IgD-negative memory B cell (primary cell): ENCODE results near the gene LENG8. TPM values are rescaled to one million over a fixed set of nuclear protein-coding genes. Genes with fewer than 3 reads are reported as not detected.
A peak's percentile ranks its signal among the peaks of the same experiment; 100 is the strongest.

Experiments
- H3K27ac Mint-ChIP-seq, 3 donors: one replicate each; pipeline ENCODE4 v1.8.0; 2020 to 2022; ENCODE audit warnings: mild to moderate bottlenecking in 3 of 3, mixed read lengths in 3 of 3, moderate library complexity in 1 of 3
- H3K27me3 Mint-ChIP-seq: one replicate; pipeline ENCODE4 v1.8.0; 2021; ENCODE audit warnings: mixed read lengths
- H3K36me3 Mint-ChIP-seq: one replicate; pipeline ENCODE4 v1.8.0; 2020; ENCODE audit warnings: mild to moderate bottlenecking, mixed read lengths
- H3K4me1 Mint-ChIP-seq, 3 donors: one replicate each; pipeline ENCODE4 v1.8.0; 2020 to 2022; ENCODE audit warnings: mixed read lengths in 3 of 3, mild to moderate bottlenecking in 1 of 3
- H3K4me3 Mint-ChIP-seq, 4 donors: one replicate each; pipeline ENCODE4 v1.8.0; 2020 to 2022; ENCODE audit warnings: mild to moderate bottlenecking in 4 of 4, mixed read lengths in 4 of 4, moderate library complexity in 3 of 4
- H3K9me3 Mint-ChIP-seq, 3 donors: one replicate each; pipeline ENCODE4 v1.8.0; 2020 to 2021; ENCODE audit warnings: mixed read lengths in 3 of 3, mild to moderate bottlenecking in 1 of 3
- polyA plus RNA-seq: library from polyadenylated mRNA; unstranded; fragments of 300-500 nt; fragmentation: Illumina TruSeq; gene quantifications from one replicate; pipeline ENCODE4 v1.2.3, GENCODE V29; 2021

The LENG8 gene
- polyA plus RNA-seq, 1 donor from 2014 or later = 11.4 TPM

- Mint-ChIP-seq H3K4me1 (peaks cover 3 to 10% (median 8%) of the 10 kb centered on the region in 3 donors), H3K4me3 (peak overlapping the region in 2 of 4 donors; percentile 49 to 54), H3K36me3 (peaks cover 5% of the 10 kb centered on the region), H3K9me3 (no peaks in the 10 kb centered on the region), H3K27me3 (no peaks in the 10 kb centered on the region), H3K27ac (peak overlapping the region in 2 of 3 donors; percentile 76 to 78)
Observed at GRCh38 chr19:54458648-54459281, 9.8 kb downstream of the LENG8 start.

GRCh38 chr19:54459282-54460229 lies 10.6 kb downstream of the LENG8 start:
- Mint-ChIP-seq H3K4me3 (peak overlapping the region in 1 of 4 donors; percentile 54), H3K27me3 (no peaks in the 10 kb centered on the region), H3K9me3 (no peaks in the 10 kb centered on the region), H3K4me1 (peaks cover 9 to 13% (median 12%) of the 10 kb centered on the region in 3 donors), H3K27ac (peak overlapping the region in 2 of 3 donors; percentile 76 to 78), H3K36me3 (peaks cover 5% of the 10 kb centered on the region)

GRCh38 chr19:54460230-54461005 lies 11.4 kb downstream of the LENG8 start:
- Mint-ChIP-seq H3K9me3 (no peaks in the 10 kb centered on the region), H3K27me3 (no peaks in the 10 kb centered on the region), H3K4me1 (peaks cover 9 to 13% (median 12%) of the 10 kb centered on the region in 3 donors), H3K36me3 (peaks cover 5% of the 10 kb centered on the region), H3K27ac (peak overlapping the region in 2 of 3 donors; percentile 59 to 76), H3K4me3 (peak overlapping the region in 2 of 4 donors; percentile 28 to 54)

- H3K27me3 Mint-ChIP-seq = no peaks in the 10 kb centered on the region
- peak overlapping the region in 2 of 4 donors; percentile 60 to 72 for H3K4me3 Mint-ChIP-seq
- H3K27ac Mint-ChIP-seq = peak overlapping the region; percentile 46 to 59 (median 51)
- peaks cover 9 to 13% (median 12%) of the 10 kb centered on the region in 3 donors for H3K4me1 Mint-ChIP-seq
- no peaks in the 10 kb centered on the region for H3K9me3 Mint-ChIP-seq
- peaks cover 4% of the 10 kb centered on the region for H3K36me3 Mint-ChIP-seq
Observed at GRCh38 chr19:54461210-54461609, 12.2 kb downstream of the LENG8 start.

- H3K36me3 Mint-ChIP-seq = peaks cover 3% of the 10 kb centered on the region
- peaks cover 12 to 14% (median 13%) of the 10 kb centered on the region in 3 donors for H3K4me1 Mint-ChIP-seq
- no peaks in the 10 kb centered on the region for H3K9me3 Mint-ChIP-seq
- peak overlapping the region; percentile 46 to 59 (median 51) for H3K27ac Mint-ChIP-seq
- peak overlapping the region in 3 of 4 donors; percentile 39 to 72 (median 60) for H3K4me3 Mint-ChIP-seq
- no peaks in the 10 kb centered on the region for H3K27me3 Mint-ChIP-seq
Observed at GRCh38 chr19:54461613-54462012, 12.6 kb downstream of the LENG8 start.

GRCh38 chr19:54462047-54462654 lies 13.2 kb downstream of the LENG8 start:
- peaks cover 13 to 14% (median 13%) of the 10 kb centered on the region in 3 donors for H3K4me1 Mint-ChIP-seq
- peak overlapping the region; percentile 5 to 59 (median 51) for H3K27ac Mint-ChIP-seq

GRCh38 chr19:54462655-54463530 lies 13.9 kb downstream of the LENG8 start:
- peaks cover 13 to 14% (median 14%) of the 10 kb centered on the region in 3 donors for H3K4me1 Mint-ChIP-seq
- no peaks in the 10 kb centered on the region for H3K9me3 Mint-ChIP-seq
- peak overlapping the region; percentile 60 to 96 (median 85) for H3K4me3 Mint-ChIP-seq
- H3K27me3 Mint-ChIP-seq = no peaks in the 10 kb centered on the region
- H3K36me3 Mint-ChIP-seq = peaks cover 3% of the 10 kb centered on the region
- H3K27ac Mint-ChIP-seq = peak overlapping the region; percentile 39 to 92 (median 59)

More at GRCh38 chr19:54462047-54462654, 13.2 kb downstream of the LENG8 start:
- Mint-ChIP-seq H3K27me3 (no peaks in the 10 kb centered on the region), H3K36me3 (peaks cover 3% of the 10 kb centered on the region), H3K4me3 (peak overlapping the region; percentile 38 to 88 (median 50)), H3K9me3 (no peaks in the 10 kb centered on the region)

- Mint-ChIP-seq H3K27ac (peak within 1 kb of the TSS; percentile 73 to 97 (median 92)), H3K27me3 (peaks cover 4% of the 10 kb centered on the region), H3K9me3 (no peaks in the 10 kb centered on the region), H3K36me3 (peaks cover 1% of the 10 kb centered on the region), H3K4me1 (peaks cover 13 to 18% (median 14%) of the 10 kb centered on the region in 3 donors), H3K4me3 (peak within 1 kb of the TSS; percentile 85 to 97 (median 92))
Observed at GRCh38 chr19:54463531-54464043, 14.6 kb downstream of the LENG8 start, which contains the start of gene LENG9. LENG9 (minus strand) TSS chr19:54463778; CDS start chr19:54463526, 252 bp downstream.

GRCh38 chr19:54464044-54464629 lies 15.1 kb downstream of the LENG8 start:
- H3K9me3 Mint-ChIP-seq = no peaks in the 10 kb centered on the region
- H3K4me1 Mint-ChIP-seq = peaks cover 10 to 18% (median 11%) of the 10 kb centered on the region in 3 donors
- peak overlapping the region; percentile 85 to 97 (median 92) for H3K4me3 Mint-ChIP-seq
- H3K36me3 Mint-ChIP-seq = no peaks in the 10 kb centered on the region
- H3K27ac Mint-ChIP-seq = peak overlapping the region; percentile 73 to 97 (median 92)
- peaks cover 7% of the 10 kb centered on the region for H3K27me3 Mint-ChIP-seq

- Mint-ChIP-seq H3K27ac (peak overlapping the region; percentile 73 to 97 (median 92)), H3K9me3 (no peaks in the 10 kb centered on the region), H3K27me3 (peaks cover 13% of the 10 kb centered on the region), H3K36me3 (no peaks in the 10 kb centered on the region), H3K4me3 (peak overlapping the region; percentile 85 to 97 (median 92)), H3K4me1 (peaks cover 10 to 18% (median 10%) of the 10 kb centered on the region in 3 donors)
Observed at GRCh38 chr19:54464630-54465425, 15.8 kb downstream of the LENG8 start.

GRCh38 chr19:54465426-54466109 lies 16.6 kb downstream of the LENG8 start:
- peaks cover 20% of the 10 kb centered on the region for H3K27me3 Mint-ChIP-seq
- peaks cover 11 to 20% (median 15%) of the 10 kb centered on the region in 3 donors for H3K4me1 Mint-ChIP-seq
- H3K9me3 Mint-ChIP-seq = no peaks in the 10 kb centered on the region
- H3K27ac Mint-ChIP-seq = peak overlapping the region in 1 of 3 donors; percentile 53
- no peaks in the 10 kb centered on the region for H3K36me3 Mint-ChIP-seq
- H3K4me3 Mint-ChIP-seq = peak overlapping the region; percentile 68 to 85 (median 72)
